ENCODE measurements around the gene AHI1.
"Not testable (repeated sequence)": the region's sequence is repeated elsewhere in the genome, so short reads cannot be mapped to it uniquely, and the experiment has no call there.

Gene AHI1

DNA sequence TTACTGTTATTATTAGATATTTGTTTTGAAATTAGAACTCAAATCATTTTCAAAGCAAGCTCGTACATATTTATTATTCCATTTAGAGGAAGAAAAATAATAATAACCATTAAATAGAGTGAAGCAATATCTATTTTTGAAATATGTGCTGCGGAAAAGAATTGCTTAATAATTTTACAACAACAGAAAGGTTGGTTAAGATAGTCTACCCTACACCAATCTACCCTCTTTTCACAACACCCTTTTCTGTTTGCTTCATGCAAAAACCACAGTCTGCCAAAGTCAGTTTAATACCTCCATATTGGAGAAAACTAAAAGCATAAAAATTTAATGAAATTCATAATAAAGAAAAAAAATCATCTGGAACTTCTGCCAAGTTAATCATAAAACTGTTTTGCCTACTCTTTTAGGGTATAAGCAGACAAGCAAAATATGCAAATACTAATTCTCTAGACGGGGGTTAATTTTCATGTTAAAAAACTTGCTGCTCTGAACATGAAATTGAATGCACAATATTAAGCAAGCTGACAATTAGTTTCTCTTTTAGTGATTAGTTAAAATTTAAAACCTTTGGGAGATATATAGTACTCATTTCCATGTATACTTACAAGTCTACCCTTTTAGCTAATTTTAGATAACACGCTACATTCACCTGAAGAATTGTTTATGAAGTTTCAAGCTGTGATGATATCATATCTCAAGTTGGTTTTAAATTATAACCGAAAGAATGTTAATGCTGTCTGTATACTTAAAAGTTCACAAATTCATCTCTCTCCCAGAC is 100.2 kb downstream of the AHI1 start:
- DNase-seq (ENCODE audit: low read depth in 2 of 3, low spot score in 2 of 3) = no peak

DNA sequence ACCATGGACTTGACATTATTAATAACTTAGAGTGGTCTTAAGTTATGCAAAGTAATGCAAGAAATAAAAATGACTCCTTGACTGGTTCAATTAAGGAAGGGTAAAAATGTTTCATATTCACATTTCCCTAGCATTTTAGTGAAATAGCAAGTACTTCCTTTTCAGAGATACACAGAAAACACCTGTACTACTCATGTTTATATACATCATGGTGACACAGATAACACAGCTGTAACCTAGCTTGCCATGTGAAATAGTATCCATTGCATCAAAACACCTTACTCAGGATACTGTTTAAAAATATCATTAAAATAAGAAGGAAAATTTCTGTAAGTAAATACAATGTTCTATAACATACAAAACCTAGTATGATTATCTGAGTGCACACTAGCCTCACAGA is 102.4 kb downstream of the AHI1 start:
- no peak for DNase-seq (ENCODE audit: low read depth in 2 of 3, low spot score in 2 of 3)

DNA sequence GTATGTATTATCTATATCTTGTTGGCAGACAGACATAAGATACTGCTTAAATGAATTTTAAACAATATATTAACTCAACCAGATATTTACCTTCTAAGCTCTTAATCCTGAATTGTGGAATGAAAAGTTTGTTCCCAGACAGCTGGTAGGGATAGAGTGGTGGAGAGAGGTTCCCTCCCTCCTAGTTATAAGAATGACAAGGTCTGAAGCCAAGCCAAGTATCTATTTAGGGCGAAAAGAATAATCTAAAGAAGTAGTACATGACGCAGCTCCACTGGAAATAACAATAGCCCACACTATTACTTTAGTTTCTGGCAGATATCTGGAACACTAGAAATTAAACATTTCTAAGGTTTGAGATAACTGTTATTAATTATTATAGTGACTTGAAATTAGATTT is 104.3 kb downstream of the AHI1 start:
- no peak for DNase-seq (ENCODE audit: low read depth in 2 of 3, low spot score in 2 of 3)

DNA sequence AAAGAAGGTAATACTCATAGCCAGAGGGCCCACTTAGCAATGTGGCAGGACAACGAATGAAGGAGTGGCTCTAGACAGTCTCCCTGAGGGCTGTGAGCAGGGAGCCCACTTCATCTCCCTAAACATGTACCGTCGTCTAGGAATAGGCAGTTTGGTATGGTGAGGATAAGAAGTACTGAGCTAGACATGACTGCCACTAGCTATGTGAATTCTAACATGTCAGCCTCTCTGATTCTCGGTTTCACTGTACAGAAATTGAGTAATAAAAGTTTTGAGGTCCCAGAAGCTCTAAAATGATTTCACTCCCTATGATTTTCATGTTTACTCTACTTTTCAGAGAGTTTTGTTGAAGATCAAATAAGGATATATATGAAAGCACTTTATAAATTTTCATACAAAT is 107.1 kb downstream of the AHI1 start:
- no peak for DNase-seq (ENCODE audit: low read depth in 2 of 3, low spot score in 2 of 3)

DNA sequence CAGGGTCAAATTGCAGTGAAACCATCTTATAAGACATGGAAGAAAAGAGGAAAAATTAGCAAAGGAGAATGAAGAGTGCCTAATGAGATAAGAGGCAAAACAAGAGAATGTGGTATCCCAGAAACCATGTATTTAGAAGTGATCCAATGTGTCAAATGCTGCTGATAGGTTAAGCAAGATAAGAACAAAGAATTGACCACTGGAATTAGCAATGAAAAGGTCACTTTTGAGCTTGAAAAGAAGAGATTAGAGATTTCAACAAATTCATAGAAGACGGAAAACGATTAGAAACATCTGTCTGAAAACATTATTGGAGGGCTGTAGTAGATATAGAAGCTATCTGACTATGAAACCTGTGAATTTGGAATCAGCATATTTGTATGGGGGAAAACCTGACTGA is 112.2 kb downstream of the AHI1 start:
- no peak for DNase-seq (ENCODE audit: low read depth in 2 of 3, low spot score in 2 of 3)

DNA sequence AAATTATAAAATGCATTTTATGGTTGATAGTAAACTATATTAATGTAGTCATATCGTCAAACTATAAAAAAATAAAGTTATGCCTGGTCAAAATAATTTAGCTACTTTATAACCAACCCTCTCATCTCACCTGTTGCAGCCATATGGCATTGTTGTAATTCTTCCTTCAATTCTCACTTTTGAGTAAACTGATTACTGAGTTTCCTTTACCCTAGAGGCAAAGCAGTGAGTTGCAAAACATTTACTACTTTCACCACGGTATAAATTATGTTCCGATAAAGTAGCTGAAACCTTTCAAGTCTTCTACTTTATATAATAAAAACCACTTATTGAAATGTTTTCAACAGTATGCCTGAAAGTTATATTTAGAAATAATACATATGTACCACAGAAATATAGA is 113.8 kb downstream of the AHI1 start:
- no peak for DNase-seq (ENCODE audit: low read depth in 2 of 3, low spot score in 2 of 3)

DNA sequence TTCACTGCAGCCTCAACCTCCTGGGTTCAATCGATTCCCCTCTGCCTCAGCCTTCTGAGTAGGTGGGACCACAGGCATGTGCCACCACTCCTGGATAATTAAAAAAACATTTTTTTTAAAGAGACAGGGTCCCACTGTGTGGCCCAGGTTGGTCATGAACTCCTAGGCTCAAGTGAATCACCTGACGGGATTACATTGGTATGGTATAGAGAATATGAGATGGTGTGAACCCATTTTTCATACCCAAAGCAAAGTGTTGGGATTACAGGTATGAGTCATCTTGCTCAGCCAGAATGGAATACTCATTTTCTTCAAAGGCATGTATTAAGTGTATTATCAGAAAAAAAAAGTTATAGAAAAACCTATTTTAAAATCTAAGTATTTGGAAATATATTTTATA is 114.2 kb downstream of the AHI1 start:
- no peak for DNase-seq (ENCODE audit: low read depth in 2 of 3, low spot score in 2 of 3)

DNA sequence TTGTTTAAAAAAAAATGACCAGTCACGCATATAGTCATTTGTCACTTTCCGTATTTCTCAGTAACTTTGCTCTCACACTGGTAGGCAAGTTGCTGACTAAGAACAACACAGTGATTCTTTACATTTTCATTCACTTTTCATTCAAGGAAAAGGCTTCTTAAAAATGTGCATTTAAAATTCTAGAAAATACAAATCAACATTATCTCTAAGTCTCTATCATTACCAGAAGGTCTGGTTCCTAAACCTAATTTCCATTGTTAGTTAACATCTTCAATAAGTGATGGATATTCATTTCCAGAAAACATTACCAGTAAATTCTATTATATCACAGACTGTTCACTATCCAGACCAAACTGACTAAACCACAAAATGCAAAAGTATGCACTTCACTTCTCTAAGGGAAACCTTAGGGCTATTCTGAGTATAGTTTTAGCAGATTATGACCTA is 115.3 kb downstream of the AHI1 start:
- DNase-seq (ENCODE audit: low read depth in 2 of 3, low spot score in 2 of 3) = no peak

DNA sequence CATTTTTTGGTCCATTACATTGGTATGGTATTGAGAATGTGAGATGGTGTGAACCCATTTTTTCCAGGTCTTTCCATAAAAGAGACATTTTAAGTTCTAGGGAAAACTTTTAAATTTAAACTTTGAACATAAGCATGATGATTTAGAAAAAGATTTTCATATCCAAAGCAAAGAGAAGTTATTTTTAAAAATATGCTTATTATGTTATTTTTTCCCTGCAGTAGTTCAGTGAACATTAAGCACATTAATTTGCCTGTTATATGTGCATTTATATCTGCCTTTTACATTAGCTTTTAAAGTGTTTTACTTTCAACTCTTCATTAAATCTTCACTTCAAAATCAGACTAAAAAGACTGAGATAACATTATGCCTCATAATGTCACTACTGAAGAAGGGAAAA is 116.7 kb downstream of the AHI1 start:
- no peak for DNase-seq (ENCODE audit: low read depth in 2 of 3, low spot score in 2 of 3)

DNA sequence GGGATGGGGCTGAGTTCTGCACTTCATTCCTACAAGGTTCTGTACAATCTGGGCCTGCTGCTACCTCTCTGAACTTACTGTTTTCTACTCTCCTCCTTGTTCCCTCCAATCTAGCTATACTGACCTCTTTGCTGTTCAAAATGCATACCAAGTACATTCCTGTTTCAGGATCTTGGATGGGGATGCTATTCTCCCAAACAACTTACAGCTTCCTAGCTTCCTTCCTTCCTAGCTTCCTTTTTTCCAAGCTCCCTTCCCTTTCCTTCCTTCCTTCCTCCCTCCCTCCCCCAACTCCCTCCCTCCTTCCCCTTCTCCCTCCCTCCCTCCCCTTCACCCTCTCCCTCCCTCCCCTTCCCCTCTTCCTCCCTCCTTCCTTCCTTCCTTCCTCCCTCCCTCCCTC is 117.9 kb downstream of the AHI1 start:
- no peak for DNase-seq (ENCODE audit: low read depth in 2 of 3, low spot score in 2 of 3)

DNA sequence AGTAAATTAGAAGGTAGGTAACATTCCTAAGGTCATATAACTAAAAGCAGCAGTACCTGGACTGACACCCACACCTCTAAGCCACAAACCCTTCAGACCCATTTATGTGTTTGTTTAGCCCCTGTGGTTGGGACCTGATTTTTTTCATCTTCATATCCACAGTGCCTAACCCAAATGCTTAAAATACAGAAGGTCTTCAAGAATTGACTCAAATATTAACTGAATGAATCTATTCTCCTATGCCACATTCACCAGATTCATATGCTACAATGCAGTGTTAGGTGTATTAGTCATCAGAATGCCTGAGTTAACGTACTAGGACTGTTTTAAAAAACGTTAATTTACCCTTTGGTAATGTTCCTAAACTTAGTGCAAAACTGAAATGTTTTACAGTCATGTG is 124.8 kb downstream of the AHI1 start:
- DNase-seq (ENCODE audit: low read depth in 2 of 3, low spot score in 2 of 3) = no peak

DNA sequence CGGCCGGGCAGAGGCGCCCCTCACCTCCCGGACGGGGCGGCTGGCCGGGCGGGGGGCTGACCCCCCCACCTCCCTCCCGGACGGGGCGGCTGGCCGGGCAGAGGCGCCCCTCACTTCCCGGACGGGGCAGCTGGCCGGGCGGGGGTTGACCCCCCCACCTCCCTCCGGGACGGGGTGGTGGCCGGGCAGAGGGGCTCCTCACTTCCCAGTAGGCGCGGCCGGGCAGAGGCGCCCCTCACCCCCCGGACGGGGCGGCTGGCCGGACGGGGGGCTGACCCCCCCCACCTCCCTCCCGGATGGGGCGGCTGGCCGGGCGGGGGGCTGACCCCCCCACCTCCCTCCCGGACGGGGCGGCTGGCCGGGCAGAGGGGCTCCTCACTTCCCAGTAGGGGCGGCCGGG is 133.9 kb downstream of the AHI1 start:
- DNase-seq (ENCODE audit: low read depth in 2 of 3, low spot score in 2 of 3) = not testable (repeated sequence)

DNA sequence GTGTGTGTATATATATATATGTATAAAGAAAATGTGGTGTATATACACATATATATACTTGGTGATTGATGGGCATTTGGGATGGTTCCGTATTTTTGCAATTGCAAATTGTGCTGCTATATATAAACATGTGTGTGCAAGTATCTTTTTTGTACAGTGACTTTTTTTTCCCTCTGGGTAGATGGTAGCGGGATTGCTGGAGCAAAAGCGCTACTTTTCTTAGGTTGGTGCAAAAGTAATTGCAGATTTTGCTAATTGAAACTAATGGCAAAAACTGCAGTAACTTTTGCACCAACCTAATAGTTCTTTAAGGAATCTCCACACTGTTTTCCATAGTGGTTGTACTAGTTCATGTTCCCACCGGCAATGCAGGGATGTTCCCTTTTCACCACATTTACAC is 135.4 kb downstream of the AHI1 start:
- DNase-seq (ENCODE audit: low read depth in 2 of 3, low spot score in 2 of 3) = no peak

DNA sequence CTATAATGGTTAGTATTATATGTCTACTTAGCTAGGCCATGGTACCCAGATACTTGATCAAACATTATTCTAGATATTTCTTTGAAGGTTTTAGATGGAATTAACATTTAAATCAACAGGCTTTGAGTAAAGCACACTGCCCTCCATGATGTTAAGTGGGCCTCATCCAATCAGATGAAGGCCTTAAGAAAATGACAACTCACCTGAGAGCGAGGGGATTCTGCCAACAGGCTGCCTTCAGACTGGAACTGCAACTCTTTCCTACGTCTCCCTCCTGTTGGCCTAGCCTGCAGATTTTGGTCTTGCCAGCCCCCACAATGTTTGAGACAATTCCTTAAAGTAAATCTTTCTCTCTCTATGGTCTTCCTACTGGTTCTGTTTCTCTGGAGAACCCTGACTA is 137.3 kb downstream of the AHI1 start:
- DNase-seq (ENCODE audit: low read depth in 2 of 3, low spot score in 2 of 3) = no peak

DNA sequence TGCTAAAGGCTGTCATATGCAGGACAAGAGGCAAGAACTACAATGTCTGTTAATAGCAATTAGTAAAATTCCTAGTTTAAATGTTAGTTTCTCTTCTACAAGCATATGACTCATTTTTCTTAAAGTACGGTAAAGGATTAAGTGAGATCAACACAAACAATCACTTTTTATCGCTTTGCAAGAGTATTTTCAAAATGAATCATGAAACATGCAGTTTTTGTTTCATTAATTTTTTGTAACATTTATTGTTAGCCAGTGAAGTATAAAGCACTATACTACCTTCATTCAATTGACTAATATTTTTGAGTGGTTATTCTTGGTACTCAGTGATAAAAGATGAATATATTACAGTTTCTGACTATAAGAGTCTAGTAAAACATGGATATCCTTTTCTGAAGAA is 138.6 kb downstream of the AHI1 start:
- no peak for DNase-seq (ENCODE audit: low read depth in 2 of 3, low spot score in 2 of 3)

DNA sequence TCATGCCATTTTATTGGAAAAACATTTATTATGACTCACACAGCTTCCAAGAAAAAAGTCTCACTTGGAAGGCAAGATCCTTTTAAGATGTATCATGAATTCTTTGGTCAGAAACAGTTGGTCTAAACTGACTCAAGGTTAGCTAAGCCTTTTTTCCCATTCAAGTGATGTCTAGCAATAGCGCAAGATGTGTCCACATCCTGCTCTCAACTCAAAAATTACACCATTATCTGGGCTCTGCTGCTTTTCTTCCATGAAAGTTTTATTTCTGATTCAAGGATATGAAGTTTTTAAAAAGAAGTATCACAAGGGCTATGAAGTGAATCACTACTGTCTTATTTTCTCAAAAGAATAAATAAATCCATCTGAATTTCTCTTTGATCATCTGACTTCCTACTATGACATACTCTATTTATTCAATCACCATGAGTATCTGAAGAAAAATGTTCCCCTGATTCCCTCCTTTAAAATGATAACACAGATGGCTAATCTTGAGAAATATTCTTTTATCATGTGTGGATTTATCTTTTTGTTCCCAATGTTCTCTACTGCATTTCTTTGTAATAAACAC is 139.2 kb downstream of the AHI1 start:
- DNase-seq (ENCODE audit: low read depth in 2 of 3, low spot score in 2 of 3) = no peak

DNA sequence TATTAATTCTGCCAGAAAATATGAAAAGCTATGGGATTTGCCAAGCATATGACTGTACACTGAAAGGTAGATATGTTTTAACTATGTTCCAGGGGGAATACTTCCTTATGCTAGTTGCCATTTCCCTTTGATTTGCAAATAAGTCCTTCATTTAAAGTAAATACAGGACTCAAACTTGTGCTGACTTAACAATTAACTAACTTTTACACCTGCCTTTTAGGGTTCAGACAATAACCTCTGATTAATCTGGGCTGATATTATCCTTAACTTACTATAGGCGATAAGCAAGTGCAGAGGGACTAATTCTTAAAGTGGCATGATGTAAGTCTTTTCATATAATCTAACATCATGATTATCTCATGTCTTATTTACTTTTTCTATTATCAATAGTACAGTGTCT is 143.1 kb downstream of the AHI1 start:
- DNase-seq (ENCODE audit: low read depth in 2 of 3, low spot score in 2 of 3) = no peak

DNA sequence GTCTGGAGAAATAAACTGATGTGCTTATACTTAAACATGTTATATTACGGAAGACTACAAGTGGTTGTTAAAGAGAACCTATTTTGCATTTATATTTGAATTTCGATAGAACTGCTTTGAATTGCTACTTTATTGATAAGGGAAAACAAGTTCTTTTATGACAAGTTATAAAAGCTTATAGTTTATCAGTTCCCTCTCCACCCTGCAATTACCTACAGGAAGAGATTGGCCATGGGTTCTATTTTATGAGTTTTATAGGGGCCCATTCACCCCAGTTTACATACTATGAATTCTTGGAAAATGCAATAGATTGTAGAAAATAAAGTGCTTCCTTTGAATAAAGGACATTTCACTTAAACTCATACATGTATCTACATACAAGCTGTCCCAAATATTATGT is 144.4 kb downstream of the AHI1 start:
- no peak for DNase-seq (ENCODE audit: low read depth in 2 of 3, low spot score in 2 of 3)

DNA sequence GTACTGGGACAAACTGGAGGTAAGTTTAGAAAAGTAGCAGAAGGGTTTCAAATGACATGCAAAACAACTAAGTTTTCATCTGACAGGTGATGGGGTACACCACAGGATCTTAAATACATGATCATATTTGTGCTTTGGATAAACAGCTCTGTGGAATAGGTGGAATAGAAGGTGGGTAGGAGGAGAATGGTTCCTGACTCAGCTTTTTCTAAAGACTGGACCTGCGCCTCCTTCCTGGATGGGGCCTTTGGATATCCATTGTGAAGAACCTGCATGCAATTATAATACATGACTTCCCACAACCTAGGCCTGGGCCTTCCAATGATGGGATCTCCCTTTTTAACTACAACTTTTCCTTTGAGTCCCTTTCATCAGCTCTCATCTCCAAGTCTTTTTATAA is 145.9 kb downstream of the AHI1 start:
- DNase-seq (ENCODE audit: low read depth in 2 of 3, low spot score in 2 of 3) = no peak

DNA sequence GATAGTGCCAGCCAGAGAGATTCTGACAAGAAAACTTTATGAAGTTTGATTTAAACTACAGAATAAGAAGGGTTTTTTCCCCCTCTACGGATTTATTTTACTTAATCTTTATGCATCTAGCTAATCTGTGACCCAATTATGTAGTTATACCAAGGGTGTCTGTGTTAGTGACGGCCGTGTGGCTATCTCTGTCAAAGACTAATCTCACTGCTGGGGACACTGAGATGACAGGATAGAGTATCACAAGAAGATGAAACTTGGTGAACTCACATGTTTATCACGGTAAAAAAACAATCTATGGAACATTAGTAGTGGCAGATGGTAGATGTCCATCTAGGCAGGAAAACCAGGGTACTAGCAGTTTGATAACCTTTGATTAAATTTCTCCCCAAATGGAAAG is 149.7 kb downstream of the AHI1 start:
- DNase-seq (ENCODE audit: low read depth in 2 of 3, low spot score in 2 of 3) = no peak

DNA sequence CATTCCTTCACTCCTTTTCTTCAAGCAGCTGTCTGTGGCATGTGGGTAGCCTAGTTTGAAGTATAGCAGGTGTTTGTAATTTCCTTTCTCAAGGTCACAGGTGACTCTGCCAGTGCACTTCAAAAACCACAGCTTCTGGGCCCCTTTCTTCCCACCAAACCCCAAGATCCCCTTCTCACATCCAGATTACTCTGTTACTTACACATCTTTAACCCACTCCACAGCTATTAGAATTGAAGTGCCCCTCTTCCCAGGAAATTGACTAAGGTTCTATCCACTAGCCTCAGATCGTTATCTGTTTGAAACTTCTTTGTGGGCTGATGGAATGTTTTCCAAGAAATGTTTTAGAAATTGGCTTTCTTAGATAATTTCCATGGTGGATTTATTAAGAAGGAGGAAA is 150.8 kb downstream of the AHI1 start:
- no peak for DNase-seq (ENCODE audit: low read depth in 2 of 3, low spot score in 2 of 3)

DNA sequence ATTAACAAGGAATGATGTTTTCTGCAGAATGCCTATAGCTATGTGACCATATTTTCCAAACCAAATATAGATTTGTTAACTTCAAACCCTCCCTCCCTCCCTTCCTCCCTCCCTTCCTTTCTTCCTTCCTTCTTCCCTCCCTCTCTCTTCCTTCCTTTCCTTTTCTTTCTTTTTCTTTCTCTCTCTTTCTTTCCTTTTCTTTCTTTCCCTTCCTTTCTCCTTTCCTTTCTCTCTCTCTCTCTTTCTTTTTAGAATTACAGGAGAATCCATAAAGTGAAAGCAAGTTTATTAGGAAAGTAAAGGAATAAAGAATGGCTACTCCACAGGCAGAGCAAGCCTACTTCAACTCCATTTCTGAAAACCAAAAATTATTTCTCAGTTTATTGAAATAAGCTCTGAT is 153.0 kb downstream of the AHI1 start:
- no peak for DNase-seq (ENCODE audit: low read depth in 2 of 3, low spot score in 2 of 3)

DNA sequence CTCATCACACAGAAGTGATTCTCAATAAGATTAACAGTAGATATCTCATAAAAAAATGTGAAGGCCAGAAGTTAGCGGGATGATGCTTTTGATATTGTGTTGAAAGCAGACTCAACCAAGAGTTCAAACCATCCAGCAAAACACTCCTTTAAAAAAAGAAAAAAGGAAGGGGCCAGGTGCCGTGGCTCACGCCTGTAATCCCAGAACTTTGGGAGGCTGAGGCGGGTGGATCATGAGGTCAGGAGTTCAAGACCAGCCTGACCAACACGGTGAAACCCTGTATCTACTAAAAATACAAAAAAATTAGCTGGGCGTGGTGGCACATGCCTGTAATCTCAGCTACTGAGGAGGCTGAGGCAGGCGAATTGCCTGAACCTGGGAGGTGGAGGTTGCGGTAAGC is 157.6 kb downstream of the AHI1 start:
- DNase-seq (ENCODE audit: low read depth in 2 of 3, low spot score in 2 of 3) = not testable (repeated sequence)

All from activated CD8-positive, alpha-beta memory T cell treated with anti-CD3 and anti-CD28 coated beads for 48 hours (primary cell).